Measurements from ENCODE around the gene POC1A.
A peak's percentile ranks its signal among the peaks of the same experiment; 100 is the strongest.

Gene POC1A

GRCh38 chr3:52130966-52131622 is 23.1 kb downstream of the POC1A start:
- Histone ChIP-seq H3K4me1 (ENCODE audit: insufficient read depth, poor library complexity, severe bottlenecking) (no peaks in the 10 kb centered on the region), H3K9me3 (ENCODE audit: severe bottlenecking) (no peaks in the 10 kb centered on the region), H3K4me3 (ENCODE audit: severe bottlenecking) (no peak overlapping the region), H3K27ac (ENCODE audit: poor library complexity, severe bottlenecking) (no peak overlapping the region), H3K27me3 (ENCODE audit: insufficient read depth, poor library complexity, severe bottlenecking) (no peaks in the 10 kb centered on the region), H3K36me3 (ENCODE audit: low read depth) (peaks cover 25% of the 10 kb centered on the region)
- DNase-seq (ENCODE audit: low spot score): no peak
- ATAC-seq (ENCODE audit: low read depth): no peak
- TF ChIP-seq, protein P1, sequence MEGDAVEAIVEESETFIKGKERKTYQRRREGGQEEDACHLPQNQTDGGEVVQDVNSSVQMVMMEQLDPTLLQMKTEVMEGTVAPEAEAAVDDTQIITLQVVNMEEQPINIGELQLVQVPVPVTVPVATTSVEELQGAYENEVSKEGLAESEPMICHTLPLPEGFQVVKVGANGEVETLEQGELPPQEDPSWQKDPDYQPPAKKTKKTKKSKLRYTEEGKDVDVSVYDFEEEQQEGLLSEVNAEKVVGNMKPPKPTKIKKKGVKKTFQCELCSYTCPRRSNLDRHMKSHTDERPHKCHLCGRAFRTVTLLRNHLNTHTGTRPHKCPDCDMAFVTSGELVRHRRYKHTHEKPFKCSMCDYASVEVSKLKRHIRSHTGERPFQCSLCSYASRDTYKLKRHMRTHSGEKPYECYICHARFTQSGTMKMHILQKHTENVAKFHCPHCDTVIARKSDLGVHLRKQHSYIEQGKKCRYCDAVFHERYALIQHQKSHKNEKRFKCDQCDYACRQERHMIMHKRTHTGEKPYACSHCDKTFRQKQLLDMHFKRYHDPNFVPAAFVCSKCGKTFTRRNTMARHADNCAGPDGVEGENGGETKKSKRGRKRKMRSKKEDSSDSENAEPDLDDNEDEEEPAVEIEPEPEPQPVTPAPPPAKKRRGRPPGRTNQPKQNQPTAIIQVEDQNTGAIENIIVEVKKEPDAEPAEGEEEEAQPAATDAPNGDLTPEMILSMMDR (IDR thresholded peaks at IDR 0.05; ENCODE audit: poor library complexity, severe bottlenecking): no peak

GRCh38 chr3:52128118-52128683 is 26.0 kb downstream of the POC1A start:
- ATAC-seq (ENCODE audit: low read depth) (peak; percentile 49; the same call in 2 of the 3 replicates), DNase-seq (ENCODE audit: low spot score) (no peak)
- TF ChIP-seq, protein P1 (IDR thresholded peaks at IDR 0.05; ENCODE audit: poor library complexity, severe bottlenecking): no peak
- Histone ChIP-seq H3K27ac (ENCODE audit: poor library complexity, severe bottlenecking) (no peak overlapping the region), H3K36me3 (ENCODE audit: low read depth) (peaks cover 32% of the 10 kb centered on the region), H3K27me3 (ENCODE audit: insufficient read depth, poor library complexity, severe bottlenecking) (no peaks in the 10 kb centered on the region), H3K9me3 (ENCODE audit: severe bottlenecking) (no peaks in the 10 kb centered on the region), H3K4me1 (ENCODE audit: insufficient read depth, poor library complexity, severe bottlenecking) (no peaks in the 10 kb centered on the region), H3K4me3 (ENCODE audit: severe bottlenecking) (no peak overlapping the region)

DNA sequence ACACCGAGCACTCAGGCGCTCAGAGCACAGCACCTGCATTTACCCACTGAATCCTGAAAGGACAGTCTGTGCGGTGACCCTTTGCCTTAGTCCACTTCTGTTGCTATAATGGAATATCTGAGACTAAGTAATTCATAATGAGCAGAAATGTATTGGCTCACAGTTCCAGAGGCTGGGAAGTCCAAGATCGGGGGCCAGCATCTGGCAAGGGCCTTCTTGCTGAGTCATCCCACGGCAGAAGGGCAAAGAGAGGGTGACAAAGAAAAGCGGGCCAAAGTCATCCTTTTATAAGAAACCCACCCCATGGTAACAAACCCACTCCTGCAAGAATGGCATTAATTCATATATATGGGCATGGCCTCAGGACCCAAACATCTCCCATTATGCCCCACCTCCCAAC is 27.7 kb downstream of the POC1A start:
- Histone ChIP-seq H3K27me3 (ENCODE audit: insufficient read depth, poor library complexity, severe bottlenecking) (no peaks in the 10 kb centered on the region), H3K4me1 (ENCODE audit: insufficient read depth, poor library complexity, severe bottlenecking) (no peaks in the 10 kb centered on the region), H3K9me3 (ENCODE audit: severe bottlenecking) (no peaks in the 10 kb centered on the region), H3K27ac (ENCODE audit: poor library complexity, severe bottlenecking) (no peak overlapping the region), H3K36me3 (ENCODE audit: low read depth) (peaks cover 49% of the 10 kb centered on the region), H3K4me3 (ENCODE audit: severe bottlenecking) (no peak overlapping the region)
- DNase-seq (ENCODE audit: low spot score) (no peak), ATAC-seq (ENCODE audit: low read depth) (no peak)
- TF ChIP-seq, protein P1 (IDR thresholded peaks at IDR 0.05; ENCODE audit: poor library complexity, severe bottlenecking): no peak

DNA sequence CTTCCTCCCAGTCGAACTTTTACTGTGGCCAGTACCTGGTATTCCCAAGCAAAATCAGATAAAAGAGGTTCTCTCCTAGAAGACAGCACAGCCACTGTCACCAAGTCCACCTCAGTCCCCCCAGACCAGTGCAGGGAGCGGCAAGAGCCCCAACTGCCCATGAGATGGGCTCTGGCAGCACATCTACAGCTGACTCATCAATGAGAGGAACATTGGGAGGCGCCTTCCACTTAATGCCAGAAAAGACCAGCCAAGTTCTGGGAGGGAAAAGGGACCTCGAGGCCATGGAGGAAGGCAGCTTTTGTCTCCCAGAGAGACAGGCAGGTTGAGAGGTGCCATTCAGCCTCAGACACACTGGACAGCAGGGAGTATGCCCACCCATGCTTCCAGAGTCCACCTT is 28.2 kb downstream of the POC1A start:
- H3K9me3 ChIP-seq (ENCODE audit: severe bottlenecking): no peaks in the 10 kb centered on the region
- no peaks in the 10 kb centered on the region for H3K4me1 ChIP-seq (ENCODE audit: insufficient read depth, poor library complexity, severe bottlenecking)
- peaks cover 50% of the 10 kb centered on the region for H3K36me3 ChIP-seq (ENCODE audit: low read depth)
- DNase-seq (ENCODE audit: low spot score) (no peak), ATAC-seq (ENCODE audit: low read depth) (no peak)
- TF ChIP-seq, protein P1 (IDR thresholded peaks at IDR 0.05; ENCODE audit: poor library complexity, severe bottlenecking): no peak
- no peak overlapping the region for H3K4me3 ChIP-seq (ENCODE audit: severe bottlenecking)
- no peaks in the 10 kb centered on the region for H3K27me3 ChIP-seq (ENCODE audit: insufficient read depth, poor library complexity, severe bottlenecking)
- H3K27ac ChIP-seq (ENCODE audit: poor library complexity, severe bottlenecking): no peak overlapping the region

- Histone ChIP-seq H3K27me3 (ENCODE audit: insufficient read depth, poor library complexity, severe bottlenecking) (no peaks in the 10 kb centered on the region), H3K4me1 (ENCODE audit: insufficient read depth, poor library complexity, severe bottlenecking) (no peaks in the 10 kb centered on the region), H3K36me3 (ENCODE audit: low read depth) (peaks cover 55% of the 10 kb centered on the region), H3K9me3 (ENCODE audit: severe bottlenecking) (no peaks in the 10 kb centered on the region), H3K27ac (ENCODE audit: poor library complexity, severe bottlenecking) (no peak overlapping the region), H3K4me3 (ENCODE audit: severe bottlenecking) (no peak overlapping the region)
- no peak for ATAC-seq (ENCODE audit: low read depth)
- DNase-seq (ENCODE audit: low spot score): no peak
- TF ChIP-seq, protein P1 (IDR thresholded peaks at IDR 0.05; ENCODE audit: poor library complexity, severe bottlenecking): no peak
Measured at GRCh38 chr3:52124766-52125165, 29.5 kb downstream of the POC1A start.
